Stimulated activated CD4-positive, alpha-beta T cell treated with anti-CD3 and anti-CD28 coated beads, Interleukin-2, amount 100 ng/mL, for 4 hours (primary cell): ENCODE measurements around the gene TMEM176A.

Experiments used
- DNase-seq: peaks from one replicate; pipeline ENCODE4 v3.0.0-alpha.2; 2020; ENCODE audit warnings: low read depth

TMEM176A gene

DNA sequence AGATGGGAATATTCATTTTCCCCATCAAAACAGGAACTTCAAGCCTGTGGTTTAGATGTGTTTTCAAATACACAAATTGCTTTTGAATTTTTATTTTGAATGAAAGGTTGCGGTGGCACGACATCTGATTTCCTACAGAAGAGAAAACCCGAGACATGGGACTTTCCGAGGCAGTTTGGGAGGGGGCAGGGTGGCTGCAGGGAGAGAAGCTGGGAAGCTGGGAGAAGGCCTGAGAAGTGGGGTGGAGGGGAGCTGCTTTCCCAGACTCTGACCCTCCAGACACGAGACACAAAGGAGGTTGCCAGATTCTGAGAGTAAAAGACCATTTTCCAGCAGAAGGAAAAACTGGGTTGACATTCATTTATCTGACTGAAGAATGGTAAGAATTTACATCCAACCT lies 19.6 kb downstream of the TMEM176A start:
- DNase-seq = no peak

DNA sequence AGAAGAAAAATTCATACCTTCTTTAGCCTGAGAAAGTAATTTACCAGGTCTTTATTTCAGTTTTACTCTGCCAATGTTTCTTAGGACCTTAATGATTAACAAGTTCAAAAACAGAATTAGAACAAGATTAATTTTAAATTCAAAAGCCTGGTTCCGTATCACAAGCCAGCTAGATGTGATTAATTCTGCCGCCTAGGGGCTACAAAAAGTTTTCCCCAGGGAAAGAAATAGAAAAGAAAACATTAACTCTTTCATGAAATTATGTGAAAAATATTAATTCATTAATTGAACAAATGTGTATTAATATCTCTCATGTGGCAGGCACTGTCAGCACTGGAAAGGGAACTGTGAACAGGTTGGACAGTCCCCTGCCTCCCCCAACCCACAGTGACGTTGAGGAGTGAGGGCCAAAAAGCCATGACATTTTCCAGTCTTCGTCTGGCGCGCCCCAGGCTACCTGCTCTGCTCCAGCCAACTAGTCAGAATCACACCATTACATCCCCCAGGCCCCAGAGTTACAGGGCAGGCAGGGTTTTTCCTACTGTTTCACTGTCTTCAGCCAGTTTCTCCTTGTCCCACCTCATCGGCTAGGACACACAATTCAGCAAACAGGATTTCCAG lies 20.1 kb downstream of the TMEM176A start:
- DNase-seq = no peak

DNA sequence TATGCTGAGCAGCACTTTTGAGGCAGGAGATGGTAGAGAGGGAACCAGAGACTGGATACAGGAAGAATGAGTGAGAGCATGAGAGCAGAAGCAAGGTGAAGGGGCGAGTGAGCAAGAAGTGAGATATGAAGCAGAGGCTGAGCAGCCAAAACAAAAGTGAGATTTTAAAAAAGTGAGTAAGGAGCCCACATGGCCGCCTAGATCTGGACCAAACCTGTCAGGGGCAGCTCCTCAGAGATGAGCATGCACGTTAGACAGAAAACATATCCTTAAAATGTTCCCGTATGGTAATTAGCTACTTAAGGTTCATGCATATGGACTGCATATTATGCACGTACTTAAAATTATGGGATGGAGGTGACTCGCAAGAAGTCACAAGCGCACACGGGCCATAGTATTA lies 22.5 kb downstream of the TMEM176A start:
- DNase-seq = no peak

DNA sequence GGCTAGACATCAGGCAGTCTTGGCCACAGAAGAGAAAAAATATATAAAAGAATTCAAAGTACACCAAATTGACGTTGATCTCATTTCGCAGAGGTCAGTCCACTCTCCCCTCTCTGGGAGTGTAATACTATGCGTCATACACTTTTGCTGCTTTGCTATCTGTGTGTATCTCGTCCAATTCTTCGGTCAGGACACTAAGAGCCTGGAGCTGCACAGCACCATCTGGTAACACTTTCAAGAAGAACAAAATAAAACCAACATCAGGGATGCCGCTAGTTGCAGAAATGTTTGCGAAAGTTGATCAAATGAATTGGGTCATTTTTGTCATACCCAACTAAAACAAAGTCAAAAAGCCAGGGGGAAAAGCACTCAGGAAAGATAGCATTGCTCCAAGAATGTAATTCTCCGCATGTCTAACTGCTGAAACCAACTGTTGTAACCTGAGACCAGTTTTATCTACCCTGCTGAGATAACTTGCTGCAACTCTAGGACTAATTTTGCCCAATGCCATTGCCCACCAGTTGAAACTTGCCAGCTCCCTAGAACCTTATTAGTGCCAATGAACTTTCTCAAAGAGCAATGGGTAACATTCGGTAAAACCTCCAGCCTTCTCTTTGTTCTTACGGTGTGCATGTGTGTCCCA lies 23.0 kb downstream of the TMEM176A start:
- no peak for DNase-seq

DNA sequence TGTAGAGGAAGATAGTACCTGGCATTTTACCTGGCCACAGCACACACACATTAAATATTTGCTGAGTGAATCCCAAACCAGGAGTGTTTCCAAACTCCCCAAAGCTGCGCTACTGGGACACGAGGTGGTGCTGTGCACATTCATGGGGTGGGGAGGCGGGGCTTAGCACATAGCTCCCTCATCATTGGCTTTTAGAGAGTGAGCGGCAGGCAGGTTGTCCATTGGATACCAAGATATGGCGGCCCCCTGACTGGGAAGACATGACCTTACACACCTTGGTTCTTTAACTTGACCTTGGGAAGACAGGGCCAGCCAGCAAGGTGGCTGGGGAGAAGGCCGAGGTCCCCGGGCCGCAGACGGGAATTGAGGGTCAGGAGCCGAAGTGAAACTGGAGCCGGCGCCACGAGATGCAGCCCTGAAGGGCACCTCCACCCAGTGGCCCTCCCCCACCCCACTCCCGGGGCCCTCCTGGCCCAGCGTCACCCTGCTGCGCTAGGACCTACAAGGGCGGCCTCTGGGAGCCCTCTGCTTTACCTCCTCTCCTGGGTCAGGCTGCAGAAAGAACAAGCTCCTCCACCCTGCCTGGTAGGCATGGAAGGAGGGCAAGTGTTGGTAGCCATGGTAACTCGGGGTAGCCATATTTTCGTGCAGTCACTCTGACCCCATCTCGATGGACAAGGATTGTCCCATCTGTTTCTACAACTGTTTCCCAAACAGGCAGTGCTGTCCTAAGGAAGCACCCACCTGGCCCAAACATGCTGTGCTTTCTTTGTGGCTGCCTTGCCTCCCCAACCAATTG lies 24.0 kb downstream of the TMEM176A start:
- DNase-seq = no peak

DNA sequence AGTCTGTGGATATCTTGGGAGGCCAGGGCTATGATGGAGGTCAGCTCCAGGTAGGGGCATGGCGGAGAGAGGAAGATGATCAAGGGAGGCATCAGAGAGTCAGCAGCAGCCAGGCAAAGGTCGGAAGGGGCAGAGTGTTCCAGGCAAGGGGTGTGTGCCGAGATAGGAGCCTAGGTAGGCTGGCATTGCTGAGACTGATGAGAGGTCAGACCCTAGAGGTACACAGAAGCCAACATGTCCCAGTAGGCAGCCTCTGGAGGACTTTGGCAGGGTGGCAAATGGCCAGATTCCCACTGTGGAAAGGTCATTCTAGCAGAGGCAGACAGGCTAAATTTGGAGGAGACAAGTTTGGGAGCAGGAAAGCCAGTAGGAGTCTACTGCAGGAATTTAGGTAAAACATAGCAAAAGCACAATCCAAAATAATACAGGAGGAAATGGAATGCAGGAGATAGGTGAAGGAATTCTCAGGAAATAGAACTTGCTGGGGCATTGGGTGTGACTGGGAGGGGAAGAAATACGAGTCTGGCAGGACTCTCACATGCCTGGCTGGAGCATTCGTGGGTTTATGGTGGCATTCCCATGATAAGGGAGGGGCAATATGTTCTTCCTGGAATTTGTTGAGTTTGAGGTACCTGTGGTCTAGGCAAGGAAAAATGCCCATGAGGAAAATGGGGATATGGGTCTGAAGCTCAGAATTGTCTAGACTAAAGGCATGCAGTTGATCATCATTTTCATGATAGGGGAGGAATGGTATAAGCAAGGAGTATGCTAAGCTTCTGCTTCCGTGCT lies 25.7 kb downstream of the TMEM176A start:
- no peak for DNase-seq

DNA sequence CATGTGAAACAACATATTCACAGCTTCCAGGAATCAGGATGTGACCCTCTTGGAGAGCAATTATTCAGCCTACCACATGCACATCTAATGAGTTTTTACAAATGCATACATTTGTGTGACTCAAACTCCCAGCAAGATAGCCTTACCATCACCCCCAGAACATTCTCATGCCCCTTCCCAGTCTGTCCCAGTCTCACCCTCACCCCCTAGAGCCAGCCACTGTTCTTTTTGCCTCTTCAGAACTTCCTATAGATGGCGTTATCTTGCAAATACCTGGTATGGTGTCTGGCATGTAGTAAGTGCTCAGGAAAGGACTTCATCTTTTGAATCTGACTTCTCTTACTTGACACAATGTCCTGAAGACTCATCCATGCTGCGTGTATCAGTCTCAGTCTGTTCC lies 27.8 kb downstream of the TMEM176A start:
- DNase-seq = no peak

DNA sequence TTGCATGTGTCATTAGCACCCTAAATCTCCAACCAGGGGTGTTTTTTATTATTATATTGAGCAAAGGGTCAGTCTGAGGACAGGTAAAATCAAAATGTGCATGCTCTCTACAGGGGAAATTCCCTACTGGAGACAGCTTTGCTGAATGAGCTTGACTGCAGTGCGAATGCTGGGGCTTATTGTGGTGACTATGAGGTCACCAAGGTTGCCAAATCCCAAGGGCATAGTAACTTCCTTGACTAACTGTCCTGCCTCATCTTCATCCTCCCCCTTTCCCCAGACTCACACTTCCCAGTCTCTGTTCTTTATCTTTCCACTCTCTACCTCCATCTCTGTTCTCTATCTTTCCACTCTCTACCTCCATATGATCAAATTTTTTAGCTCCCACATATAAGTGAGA lies 28.9 kb downstream of the TMEM176A start:
- no peak for DNase-seq

DNA sequence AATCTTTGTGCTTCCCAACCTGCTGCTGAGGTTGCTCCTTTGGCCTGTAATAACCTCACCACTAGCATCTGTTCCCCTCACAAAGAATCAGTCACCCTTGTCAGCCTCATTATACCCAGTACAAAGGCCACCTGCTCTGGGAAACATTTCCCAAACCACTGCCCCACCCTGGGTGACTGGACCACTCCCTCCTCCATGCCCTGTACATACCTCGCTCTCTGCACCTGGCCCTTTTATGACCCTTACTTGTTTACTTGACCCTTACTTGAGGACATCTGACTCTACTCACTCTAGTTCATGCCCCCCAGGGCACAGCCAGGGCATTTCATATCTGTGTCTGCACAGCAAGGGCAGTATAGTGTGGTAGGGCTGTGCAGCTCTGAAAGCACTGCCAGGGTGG lies 30.4 kb downstream of the TMEM176A start:
- DNase-seq = no peak

DNA sequence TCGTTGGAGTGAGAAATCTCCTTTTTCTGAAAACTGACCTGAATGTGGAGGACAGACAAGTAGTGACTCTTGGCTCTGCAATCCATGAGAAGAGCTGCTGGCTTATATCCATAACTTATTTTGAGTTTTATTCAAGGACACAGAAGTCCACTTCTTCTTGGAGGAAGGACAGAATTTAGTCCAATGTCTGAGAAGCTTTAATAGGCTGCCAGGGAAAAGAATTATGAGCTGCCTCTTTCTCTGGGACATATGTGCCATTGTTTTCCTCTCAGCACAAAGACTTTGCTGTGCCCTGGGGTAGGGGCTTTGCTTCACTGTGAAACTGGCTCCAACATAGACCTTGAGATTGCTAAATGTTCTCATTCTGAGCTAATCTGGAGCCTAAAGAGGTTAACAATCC lies 31.3 kb downstream of the TMEM176A start:
- no peak for DNase-seq

DNA sequence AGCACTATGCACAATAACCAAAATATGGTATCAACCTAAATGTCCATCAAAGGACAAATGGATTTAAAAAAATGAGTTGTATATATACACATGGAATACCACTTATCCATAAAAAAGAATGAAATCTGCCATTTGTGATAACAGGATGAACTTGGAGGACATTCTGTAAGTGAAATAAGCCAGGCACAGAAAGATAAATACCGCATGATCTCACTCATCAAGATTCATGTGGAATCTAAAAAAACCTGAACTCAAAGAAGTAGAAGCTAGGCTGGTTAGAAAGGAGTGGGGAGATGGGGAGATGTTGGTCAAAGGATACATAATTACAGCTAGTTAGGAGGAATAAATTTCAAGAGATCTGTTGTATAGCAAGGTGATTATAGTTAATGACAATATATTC lies 34.5 kb downstream of the TMEM176A start:
- no peak for DNase-seq

DNA sequence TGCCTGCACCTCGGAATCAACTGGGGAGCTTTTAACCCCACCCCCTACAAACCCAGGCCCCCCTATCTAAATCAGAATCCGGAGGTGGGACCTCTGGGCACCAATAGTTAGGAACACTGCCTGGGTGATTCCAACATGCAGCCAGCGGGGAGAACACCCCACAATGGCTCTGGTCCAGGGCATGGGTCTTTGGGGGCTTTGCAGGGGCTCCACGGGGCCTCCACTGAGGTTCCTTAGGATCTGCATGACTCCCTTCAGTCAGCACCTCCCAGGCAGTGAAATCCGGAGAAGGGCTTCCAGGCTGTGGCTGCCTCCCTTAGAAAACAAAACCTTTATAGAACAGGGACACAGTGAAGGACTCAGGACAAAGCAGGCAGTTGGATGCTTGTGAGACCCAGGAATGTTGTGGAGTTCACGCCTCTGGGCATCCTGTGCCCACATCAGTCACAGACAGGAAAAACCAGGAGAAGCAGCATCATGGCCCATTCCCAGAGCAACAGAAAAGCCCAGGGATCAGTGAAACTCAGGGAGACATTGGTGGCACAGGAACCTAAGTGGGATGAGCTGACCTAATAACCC lies 35.2 kb downstream of the TMEM176A start:
- DNase-seq = no peak

DNA sequence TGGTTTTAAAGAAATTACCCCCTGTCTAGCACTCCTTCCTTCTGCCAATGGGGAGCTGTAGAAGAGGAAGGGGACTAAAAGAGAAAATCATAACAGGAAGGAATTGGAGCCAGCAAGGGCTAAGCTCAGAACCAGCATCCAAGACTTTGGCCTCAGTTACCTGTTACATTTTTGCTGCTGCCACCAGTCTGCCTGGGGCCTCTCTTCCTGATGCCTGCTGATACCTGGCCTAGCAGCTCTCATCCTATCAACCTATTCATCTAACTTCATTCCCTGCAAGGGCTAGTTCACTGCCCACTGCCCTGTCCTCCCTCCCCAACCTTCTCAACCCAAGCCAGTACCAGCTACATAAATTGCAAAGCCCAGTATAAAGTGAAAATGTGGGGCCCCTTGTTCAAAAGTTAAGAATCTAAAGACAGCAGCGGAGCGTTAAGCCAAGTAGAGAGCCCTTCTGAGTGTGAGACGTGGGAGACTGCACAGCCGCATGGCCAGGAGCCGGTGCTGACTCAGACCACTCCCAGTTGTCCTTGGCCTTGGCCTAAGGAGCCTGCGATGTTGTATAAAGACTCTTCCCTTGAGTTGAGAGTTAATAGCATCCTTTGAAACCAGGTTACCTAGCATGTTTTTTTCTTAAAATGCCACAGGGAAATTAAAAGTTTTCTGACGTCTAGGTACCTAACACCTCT lies 38.5 kb downstream of the TMEM176A start:
- no peak for DNase-seq

DNA sequence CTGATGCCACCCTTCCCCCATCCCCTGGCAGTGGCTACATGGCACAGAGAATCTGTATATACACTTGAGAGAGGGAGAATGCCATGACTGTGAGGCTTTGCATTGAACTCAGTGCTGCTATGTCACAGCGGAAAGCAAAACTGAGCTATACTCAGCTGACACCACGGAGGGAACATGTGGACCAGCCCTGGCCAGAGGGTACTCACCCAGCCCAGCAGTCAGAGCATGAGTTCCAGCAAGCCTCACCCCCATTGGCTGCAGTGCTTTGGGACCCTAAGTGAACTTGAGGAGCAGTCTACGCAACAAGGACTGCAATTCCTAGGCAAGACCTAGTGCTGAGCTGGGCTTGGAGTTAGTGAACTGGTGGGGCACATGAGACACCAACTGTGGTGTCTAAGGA lies 41.4 kb downstream of the TMEM176A start:
- DNase-seq = no peak

DNA sequence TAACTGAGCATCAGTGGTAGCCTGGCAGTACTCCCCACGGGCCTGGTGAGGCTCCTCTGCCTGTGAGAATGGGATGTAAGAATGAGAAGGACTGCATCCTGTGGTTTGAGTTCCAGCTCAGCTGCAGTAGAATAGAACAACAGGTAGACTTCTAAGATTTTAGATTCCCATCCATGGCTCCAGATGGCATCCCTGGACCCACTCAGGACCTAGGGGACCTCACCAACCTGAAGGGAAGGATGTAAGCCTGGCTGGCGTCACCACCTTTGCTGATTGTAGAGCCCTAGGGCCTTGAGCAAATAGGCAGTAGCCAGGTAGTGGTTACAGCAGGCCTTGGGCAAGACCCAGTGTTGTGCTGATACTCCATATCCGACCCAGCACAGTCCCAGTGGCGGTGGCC lies 42.1 kb downstream of the TMEM176A start:
- no peak for DNase-seq

DNA sequence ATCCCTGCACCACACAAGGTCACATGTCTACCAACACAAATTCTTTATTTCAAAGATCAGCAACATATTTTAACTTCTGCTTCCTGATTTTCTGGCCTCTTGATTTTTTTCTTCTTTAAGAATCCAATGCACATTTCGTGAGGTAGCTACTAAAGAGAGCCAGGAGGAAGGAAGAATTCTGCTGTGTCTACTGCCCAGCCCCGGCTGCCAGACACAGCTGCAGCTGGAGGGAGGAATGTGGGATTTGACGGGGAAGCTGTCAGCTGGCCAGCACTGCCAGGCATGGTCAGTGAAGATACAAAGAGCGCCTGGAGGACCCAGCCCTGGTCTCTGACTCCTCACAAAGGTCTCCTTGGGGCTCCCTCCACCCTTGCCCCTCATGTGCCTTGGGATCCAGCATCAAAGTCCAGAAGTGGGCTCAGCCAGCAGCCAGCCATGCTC lies 44.9 kb downstream of the TMEM176A start:
- no peak for DNase-seq

DNA sequence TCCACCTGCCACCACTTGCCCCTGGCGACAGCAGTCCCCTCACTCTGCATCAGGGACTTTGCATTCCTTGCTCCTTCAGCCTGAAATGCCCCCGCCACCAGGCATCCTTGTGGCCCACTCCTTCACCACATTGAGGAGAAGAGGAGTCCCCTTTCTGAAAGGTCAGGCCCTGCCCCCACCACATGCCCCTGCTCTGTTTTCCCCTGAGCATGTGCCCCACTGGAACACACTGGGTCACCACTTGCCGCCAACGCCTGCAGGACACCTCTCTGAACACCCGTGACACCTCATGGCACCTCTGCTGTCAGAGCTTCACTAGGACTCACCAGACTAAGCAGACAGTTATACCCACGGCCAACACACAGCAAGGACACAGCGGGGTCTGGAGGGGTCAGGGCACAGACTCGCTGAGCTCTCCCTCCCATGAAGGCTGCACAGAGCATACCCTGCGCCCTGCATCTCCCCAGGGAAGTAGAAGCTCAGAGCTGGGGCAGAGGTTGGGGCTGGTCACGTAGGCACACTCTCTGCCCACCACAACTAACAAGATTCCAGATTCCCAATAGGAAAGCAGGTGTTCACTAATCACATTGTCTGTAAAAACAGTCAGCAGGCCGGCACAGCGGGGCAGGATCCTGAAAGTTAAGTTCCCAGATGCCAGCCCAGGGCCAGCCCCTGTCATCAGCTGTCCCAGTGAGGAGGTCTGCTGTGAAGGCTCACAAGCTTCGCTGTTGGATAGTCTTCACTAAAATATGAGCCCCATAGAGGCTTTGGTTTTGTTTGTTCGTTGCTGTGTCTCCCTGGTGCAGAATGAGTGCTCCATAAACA lies 45.9 kb downstream of the TMEM176A start:
- no peak for DNase-seq

DNA sequence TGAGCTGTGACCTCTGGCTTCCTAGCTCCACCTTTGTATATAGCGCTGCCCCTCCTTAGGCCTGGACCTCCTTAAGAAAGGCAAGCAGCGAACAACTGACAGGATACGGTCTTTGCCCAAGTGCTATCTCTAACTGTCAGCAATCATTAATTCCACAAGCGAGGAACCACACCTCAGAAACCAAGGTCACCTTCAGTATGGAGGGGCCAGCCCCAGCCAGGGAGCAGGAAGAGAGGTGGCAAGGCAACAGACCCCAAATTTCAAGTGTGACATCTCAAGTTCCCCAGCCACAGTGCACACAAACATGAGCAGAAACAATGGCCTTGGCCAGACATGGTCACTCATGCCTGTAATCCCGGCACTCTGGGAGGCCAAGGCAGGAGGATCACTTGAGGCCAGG lies 47.0 kb downstream of the TMEM176A start:
- DNase-seq = no peak

DNA sequence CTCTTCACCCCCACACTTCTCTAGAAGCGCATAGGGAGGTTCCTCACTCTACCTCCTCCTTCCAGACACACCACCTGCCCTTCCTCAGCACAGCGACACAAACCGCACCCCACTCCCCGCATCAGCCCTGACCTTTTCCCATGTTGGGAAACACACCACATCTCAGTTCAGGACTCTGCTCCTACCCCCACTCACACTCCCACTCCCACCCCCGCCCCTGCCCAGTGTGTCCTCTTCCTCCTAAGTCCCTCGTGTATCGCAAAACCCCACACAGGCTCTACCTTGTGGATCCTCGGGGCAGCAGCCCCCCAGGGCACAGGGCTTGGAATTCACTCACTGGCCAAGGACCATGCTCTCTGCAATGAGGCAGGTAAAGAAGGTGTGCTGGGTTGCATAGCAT lies 47.5 kb downstream of the TMEM176A start:
- no peak for DNase-seq

DNA sequence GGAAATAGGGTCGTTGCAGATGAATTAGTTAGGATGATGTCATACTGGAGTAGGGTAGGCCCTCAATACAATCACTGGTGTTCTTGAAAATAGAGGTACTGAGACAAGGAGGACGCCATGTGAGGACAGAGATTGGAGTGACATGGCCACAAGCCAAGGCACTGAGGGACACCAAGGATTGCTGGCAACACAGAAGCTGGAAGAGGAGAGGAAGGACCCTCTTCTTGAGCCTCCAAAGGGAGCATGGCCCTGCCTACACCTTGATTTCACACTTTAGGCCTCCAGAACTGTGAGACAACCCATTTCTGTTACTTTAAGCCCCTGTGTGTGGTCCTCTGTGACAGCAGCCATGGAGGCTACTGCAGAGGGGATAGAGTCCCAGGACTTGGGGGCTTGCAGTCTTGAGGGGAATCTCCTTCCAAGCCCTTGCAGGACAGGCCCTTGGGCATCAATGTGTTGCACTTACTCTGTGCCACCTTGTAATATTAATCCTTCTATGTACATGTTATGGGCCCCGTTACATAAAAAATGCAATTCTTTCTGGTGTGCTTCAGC lies 48.1 kb downstream of the TMEM176A start:
- DNase-seq = no peak
